Fibroblast of skin of abdomen (primary cell): Measurements from ENCODE around the gene HSD11B1.

Source experiments
- DNase-seq: peaks from one replicate; pipeline ENCODE4 v3.0.0-alpha.2; 2013

HSD11B1 gene

DNA sequence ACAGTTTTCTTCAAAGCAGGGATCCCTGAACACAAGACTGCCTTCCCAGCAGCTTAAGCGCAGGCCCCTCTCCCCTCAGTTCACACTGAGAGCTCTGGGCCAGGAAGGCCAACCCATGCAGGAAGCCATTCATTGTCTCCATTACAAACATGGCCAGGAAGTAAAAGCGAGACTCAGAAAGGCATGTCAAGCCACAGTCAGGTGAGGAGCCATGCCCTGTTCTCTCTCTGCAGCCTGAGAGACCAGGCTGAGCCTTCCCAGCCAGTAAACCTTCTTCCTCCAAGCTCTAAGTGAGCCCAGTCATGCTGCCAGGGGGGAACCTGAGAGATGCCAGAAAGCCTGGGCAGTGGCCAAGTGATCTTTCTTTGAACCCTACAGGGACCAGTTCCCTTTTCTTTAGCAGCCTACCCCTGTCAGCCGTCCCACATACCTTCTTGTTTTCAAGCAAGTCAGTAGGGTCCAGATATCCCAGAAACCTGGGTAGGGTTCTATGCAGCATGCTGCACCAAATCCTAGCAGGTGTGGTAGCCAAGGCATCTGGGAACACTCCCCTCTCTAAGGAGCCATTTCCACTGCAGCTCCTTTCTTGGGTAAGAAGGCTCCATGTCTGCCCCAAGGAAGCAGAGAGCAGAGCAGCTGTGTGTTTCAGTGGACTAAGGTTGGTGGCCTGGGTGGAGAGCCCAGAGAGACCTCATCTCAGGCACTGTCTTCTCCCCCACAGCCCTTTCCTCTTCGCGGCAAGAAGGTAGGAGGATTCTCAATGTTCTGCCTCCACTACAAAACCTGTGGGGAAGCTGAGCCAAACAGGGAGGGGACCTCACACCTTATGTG lies 52.2 kb downstream of the HSD11B1 start:
- no peak for DNase-seq

- DNase-seq: no peak
Observed at GRCh38 chr1:209758400-209758799, 53.8 kb downstream of the HSD11B1 start.

DNA sequence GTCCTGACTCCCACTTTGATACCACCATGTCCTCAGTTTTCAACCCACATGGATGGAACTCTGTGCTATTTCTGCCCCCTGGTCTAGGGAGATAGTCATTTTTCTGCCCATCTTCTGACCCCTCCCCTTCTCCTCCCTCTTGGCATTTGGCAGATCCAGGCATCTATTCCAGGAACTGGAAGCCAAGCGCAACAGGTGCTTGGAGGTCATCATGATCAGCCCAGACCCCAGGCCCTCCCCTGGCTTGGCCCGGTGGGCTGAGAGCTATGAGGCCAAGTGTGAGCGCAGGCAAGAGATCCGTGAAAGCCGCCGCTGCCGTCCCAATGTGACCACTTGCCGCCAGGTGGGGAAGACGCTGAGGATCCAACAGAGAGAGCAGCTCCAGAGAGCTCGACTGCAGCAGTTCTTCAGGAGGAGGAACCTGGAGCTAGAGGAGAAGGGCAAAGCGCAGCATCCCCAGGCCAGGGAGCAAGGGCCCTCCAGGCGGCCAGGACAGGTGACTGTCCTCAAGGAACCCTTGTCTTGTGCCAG lies 55.2 kb downstream of the HSD11B1 start:
- no peak for DNase-seq

GRCh38 chr1:209761011-209761635 lies 56.5 kb downstream of the HSD11B1 start:
- DNase-seq: no peak

- DNase-seq: no peak
Observed at GRCh38 chr1:209766051-209766450, 61.4 kb downstream of the HSD11B1 start.

DNA sequence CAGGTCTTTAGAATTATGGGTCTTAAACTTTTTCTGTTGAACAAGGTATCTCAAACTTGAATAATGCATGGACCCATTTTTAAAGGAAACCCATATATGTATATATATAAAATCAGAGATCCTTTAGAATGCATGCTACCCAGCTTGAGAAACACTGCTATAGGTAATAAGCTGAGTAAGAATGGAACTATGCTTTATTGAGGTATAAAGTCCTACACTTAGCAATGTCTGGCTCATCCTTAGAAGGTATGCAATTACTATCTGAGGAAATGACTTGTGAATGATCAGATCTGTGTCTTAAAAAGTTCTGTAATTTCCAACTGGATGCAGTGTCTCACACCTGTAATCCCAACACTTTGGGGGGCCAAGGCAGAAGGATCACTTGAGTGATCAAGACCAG lies 62.5 kb downstream of the HSD11B1 start:
- DNase-seq: no peak

GRCh38 chr1:209767706-209768105 lies 63.1 kb downstream of the HSD11B1 start:
- DNase-seq: no peak

GRCh38 chr1:209768354-209768774 lies 63.7 kb downstream of the HSD11B1 start:
- no peak for DNase-seq

GRCh38 chr1:209769171-209769904 lies 64.7 kb downstream of the HSD11B1 start:
- DNase-seq: peak; percentile 84

DNA sequence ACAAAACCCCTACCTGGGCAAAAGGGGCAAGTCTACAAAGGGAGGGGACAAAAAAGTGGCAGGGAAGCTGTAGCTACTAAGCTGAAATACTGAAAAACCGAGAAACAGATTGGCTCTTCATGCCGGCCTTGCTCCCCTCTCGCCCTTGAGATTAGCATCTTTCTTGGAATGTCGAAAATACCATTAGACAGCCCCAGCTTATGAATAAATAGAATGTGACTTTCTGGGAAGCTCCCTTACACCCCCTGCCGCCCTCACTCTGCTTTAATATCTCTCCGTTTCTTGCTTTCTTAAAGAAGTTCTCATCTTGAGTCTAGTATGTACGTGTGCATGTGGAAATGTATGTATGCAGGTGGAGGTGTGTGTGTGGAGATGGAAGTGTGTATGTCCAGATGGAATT lies 65.3 kb downstream of the HSD11B1 start:
- peak; percentile 13 for DNase-seq

- DNase-seq: no peak
Observed at GRCh38 chr1:209770636-209771415, 66.2 kb downstream of the HSD11B1 start.

DNA sequence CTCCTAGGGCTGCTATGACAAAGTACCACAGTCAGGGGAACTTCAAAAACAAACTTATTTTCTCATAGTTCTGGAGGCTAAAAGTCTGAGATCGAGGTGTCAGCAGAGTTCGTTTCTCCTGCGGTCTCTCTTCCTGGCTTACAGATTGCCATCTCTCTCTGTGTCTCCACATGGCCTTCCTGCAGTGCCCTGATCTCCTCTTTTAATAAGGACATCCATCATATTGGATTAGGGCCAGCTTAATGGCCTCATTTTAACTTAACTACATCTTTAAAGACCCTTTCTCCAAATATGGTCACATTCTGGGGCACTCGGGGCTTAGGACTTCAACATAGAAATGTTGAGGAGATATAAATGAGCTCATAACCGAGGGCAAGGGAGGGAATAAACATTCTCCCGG lies 67.5 kb downstream of the HSD11B1 start:
- no peak for DNase-seq

DNA sequence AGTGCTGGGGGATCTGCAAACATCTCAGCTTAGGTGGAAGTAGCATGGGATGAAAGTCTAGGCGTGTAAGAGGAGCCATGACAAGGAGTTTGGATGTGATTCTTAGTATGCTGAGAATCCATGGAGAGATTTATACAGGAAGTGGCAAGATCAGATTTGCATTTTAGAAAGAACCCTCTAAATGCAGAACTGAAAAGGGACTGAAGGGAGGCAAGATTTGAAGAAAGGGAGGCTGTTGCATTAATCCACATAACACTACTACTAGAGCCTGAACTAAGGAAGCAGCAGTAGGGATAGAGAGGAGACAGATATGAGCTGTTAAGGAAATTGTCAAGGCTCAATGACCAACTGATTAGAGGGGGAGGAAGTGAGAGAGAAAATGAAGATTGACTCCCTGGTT lies 69.9 kb downstream of the HSD11B1 start:
- no peak for DNase-seq

DNA sequence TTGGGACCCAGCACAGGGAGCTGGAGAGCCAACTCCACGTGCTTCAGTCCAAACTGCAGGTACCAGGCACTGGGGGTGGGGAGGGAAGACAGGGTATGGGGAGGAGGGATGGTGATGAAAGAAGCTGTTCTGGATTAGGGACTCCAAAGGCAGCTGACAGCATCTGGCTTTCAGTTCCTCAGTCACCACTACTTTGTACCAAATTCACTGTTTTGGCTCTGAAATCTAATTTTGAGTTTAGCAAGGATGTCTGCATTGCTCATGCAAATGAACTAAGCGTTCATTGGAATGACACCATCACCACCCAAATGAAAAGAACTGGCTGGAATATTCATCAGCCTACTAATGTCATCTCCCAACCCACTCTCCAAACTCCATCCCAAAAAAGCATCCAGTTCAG lies 71.0 kb downstream of the HSD11B1 start:
- no peak for DNase-seq

- DNase-seq: no peak
Observed at GRCh38 chr1:209777587-209777986, 72.9 kb downstream of the HSD11B1 start.

GRCh38 chr1:209778102-209778501 lies 73.5 kb downstream of the HSD11B1 start:
- no peak for DNase-seq

GRCh38 chr1:209780268-209780667 lies 75.6 kb downstream of the HSD11B1 start:
- no peak for DNase-seq

GRCh38 chr1:209783386-209783785 lies 78.7 kb downstream of the HSD11B1 start:
- DNase-seq: no peak
